Adrenal gland (tissue), 12 donors: ENCODE data around the gene C20orf144. TPM values are rescaled to one million over a fixed set of nuclear protein-coding genes. Genes with fewer than 3 reads are reported as not detected.

Experiments used
- DNase-seq, 7 donors: peaks; one replicate each; pipeline ENCODE4 v3.0.0-alpha.2; 2019 to 2020
- H3K27ac ChIP-seq, 5 donors: fragments of 200-600 bp; sonication (generic) in 4 of 5; 1 replicate in 3 of 5; 2 replicates in 2 of 5; pipeline versions ENCODE4 v1.5.1 to v1.8.0; 2016 to 2020; ENCODE audit warnings: mild to moderate bottlenecking in 1 of 5
- H3K27me3 ChIP-seq: fragments of 200-600 bp; 2 replicates; pipeline ENCODE4 v1.8.0; 2021
- H3K36me3 ChIP-seq, 2 donors: fragments of 200-600 bp; replicated peaks in 1 of 2; 1 replicate in 1 of 2; 2 replicates in 1 of 2; pipeline versions ENCODE4 v1.5.1 to v1.8.0; 2018 to 2022
- H3K4me1 ChIP-seq, 2 donors: fragments of 200-600 bp; replicated peaks in 1 of 2; 1 replicate in 1 of 2; 2 replicates in 1 of 2; pipeline versions ENCODE4 v1.5.1 to v1.8.0; 2018 to 2021
- H3K4me3 ChIP-seq, 4 donors: fragments of 200-600 bp; sonication (generic) in 3 of 4; one replicate each; pipeline ENCODE4 v1.5.1; 2016 to 2018
- H3K9me3 ChIP-seq, 3 donors: fragments of 200-600 bp; sonication (generic) in 1 of 3; replicated peaks in 1 of 3; 1 replicate in 2 of 3; 2 replicates in 1 of 3; pipeline versions ENCODE4 v1.5.1 to v1.8.0; 2016 to 2021
- CTCF ChIP-seq, 6 experiments: fragments of 450-650 bp in 4 of 6; fragments of 200-600 bp in 2 of 6; sonication (generic) in 1 of 6; IDR thresholded peaks; 1 replicate in 5 of 6; 2 replicates in 1 of 6; pipeline versions ENCODE4 v1.5.1 to v1.8.0; 2016 to 2021; ENCODE audit warnings: antibody characterized with exemption in 6 of 6, mild to moderate bottlenecking in 2 of 6, moderate library complexity in 1 of 6
- POLR2A ChIP-seq, 2 donors: fragments of 450-650 bp; IDR thresholded peaks; one replicate each; pipeline ENCODE4 v1.6.1; 2017; ENCODE audit warnings: antibody characterized with exemption in 2 of 2, mild to moderate bottlenecking in 2 of 2, moderate library complexity in 1 of 2
- WGBS, 4 donors: extraction: QIAGEN DNeasy Blood & Tissue Kit in 2 of 4; methylation state at CpG; one replicate each; pipeline versions ENCODE4 v1.1.5 to v1.1.7; 2013 to 2017; 5-methylcytosine and 5-hydroxymethylcytosine counted together
- intact Hi-C, 2 donors: fragments of 100-400 bp; cut with DNase I; formaldehyde crosslinking; loops; one replicate each; pipeline versions ENCODE4 v1.14.1 to v1.15.0; 2022 to 2023
- polyA plus RNA-seq, 3 donors: library from polyadenylated mRNA; stranded (reverse); fragments of 200-250 nt in 2 of 3; fragments of 350-450 nt in 1 of 3; fragmentation: Illumina TruSeq in 1 of 3; extraction: RNeasy Lipid Tissue Mini Kit (QIAGEN cat#74804) in 1 of 3; gene quantifications; one replicate each; pipeline ENCODE4 v1.2.3, GENCODE V29; 2013 to 2014
- total RNA-seq, 9 donors: library from RNA; depleted of rRNA in 4 of 9; stranded (reverse); fragments of >200 nt in 4 of 9; fragments of 120-200 nt in 1 of 9; fragmentation: NEBNext Ultra II Directional in 1 of 9; extraction: Animal tissue kit (Norgen Biotek cat#: 25700) in 1 of 9; gene quantifications; one replicate each; pipeline versions ENCODE4 v1.1.0 to v1.2.4, GENCODE V29; 2013 to 2023
- donor health status: healthy with polysubstance abuse.
- donor health status: Bipolar disorder and iron deficiency.
- donor health status: DM: yes; HTN: yes; CAD: no.
- donor health status: DM: no; HTN: no; CAD: no.
- donor health status: DM: no; HTN: no; CAD: no.
- donor health status: DM: yes; HTN: yes; CAD: no.

C20orf144 gene
- total and polyA plus RNA-seq, 12 donors: 0.06 to 0.32 (median 0.14) TPM; not detected in 7

GRCh38 chr20:33626190-33626589, 35.9 kb upstream of the C20orf144 start:
- 95 to 96% (median 96%) methylated on average over 4 of the region's 4 CpGs for WGBS, 4 donors
- Histone ChIP-seq H3K4me3 (no peak overlapping the region), H3K27me3 (no peaks in the 10 kb centered on the region), H3K27ac (no peak overlapping the region), H3K36me3 (peaks cover 0 to 27% of the 10 kb centered on the region in 2 donors), H3K9me3 (no peaks in the 10 kb centered on the region), H3K4me1 (no peaks in the 10 kb centered on the region)
- intact Hi-C loops: no loop called here
- no peak for DNase-seq
- TF ChIP-seq POLR2A (IDR thresholded peaks at IDR 0.05) (no peak), CTCF (IDR thresholded peaks at IDR 0.05) (no peak)

DNA sequence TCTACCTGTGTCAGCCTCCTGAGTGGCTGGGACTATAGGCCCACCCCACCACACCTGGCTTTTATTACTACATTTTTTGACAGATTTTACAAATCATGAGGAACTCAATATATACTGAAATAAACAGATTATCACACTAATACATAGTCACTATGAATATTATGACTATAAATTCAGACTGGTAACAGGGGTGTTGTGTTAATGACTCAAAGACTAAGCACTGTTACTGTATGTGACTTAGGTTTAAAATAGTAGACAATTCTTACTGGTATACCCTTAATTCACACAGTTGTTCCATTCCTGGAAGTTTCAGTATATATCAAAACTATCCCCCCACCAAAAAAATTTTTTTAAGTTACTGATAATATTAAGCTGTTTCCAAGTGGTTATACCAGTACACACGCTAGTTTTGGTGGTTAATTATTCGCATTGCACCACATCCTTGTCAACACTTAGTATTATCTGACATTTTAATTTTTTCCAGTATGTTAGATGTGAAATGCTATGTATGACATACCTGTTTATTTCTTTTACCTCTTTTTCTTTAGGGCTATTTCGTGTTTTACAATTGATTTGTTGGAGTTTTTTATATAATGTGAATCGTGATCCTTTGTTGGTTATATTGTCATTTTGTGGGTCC, 34.4 kb upstream of the C20orf144 start:
- peaks cover 0 to 27% of the 10 kb centered on the region in 2 donors for H3K36me3 ChIP-seq
- no peaks in the 10 kb centered on the region for H3K4me1 ChIP-seq
- H3K9me3 ChIP-seq: no peaks in the 10 kb centered on the region
- DNase-seq: no peak
- 96 to 98% (median 97%) methylated on average over 4 of the region's 4 CpGs for WGBS, 4 donors
- no peak overlapping the region for H3K27ac ChIP-seq
- H3K4me3 ChIP-seq: no peak overlapping the region
- intact Hi-C loops: no loop called here
- H3K27me3 ChIP-seq: no peaks in the 10 kb centered on the region
- TF ChIP-seq POLR2A (IDR thresholded peaks at IDR 0.05) (no peak), CTCF (IDR thresholded peaks at IDR 0.05) (no peak)

DNA sequence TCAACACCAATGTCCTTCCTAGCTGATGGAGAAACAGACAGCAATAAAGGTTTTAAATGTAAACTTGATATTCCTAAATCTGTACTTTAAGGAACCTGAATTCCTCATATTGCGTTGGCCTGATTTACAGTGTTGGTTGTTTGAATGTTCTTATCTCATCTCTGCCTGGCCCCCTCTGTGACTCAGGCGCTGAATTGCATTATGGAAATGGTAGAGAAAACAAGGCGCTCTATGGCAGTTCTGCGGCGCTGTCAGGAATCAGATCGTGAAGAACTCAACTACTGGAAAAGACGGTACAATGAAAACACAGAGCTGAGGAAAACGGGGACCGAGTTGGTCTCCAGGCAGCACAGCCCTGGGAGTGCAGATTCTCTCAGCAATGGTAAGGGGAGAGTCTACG, 32.6 kb upstream of the C20orf144 start:
- no peak overlapping the region for H3K27ac ChIP-seq
- peaks cover 0 to 25% of the 10 kb centered on the region in 2 donors for H3K36me3 ChIP-seq
- no peak for TF ChIP-seq CTCF (IDR thresholded peaks at IDR 0.05)
- TF ChIP-seq POLR2A (IDR thresholded peaks at IDR 0.05): no peak
- H3K4me3 ChIP-seq: no peak overlapping the region
- intact Hi-C loops: no loop called here
- H3K27me3 ChIP-seq: no peaks in the 10 kb centered on the region
- no peaks in the 10 kb centered on the region for H3K4me1 ChIP-seq
- WGBS, 4 donors: 93 to 97% (median 94%) methylated on average over 10 of the region's 10 CpGs
- DNase-seq: no peak
- no peaks in the 10 kb centered on the region for H3K9me3 ChIP-seq

DNA sequence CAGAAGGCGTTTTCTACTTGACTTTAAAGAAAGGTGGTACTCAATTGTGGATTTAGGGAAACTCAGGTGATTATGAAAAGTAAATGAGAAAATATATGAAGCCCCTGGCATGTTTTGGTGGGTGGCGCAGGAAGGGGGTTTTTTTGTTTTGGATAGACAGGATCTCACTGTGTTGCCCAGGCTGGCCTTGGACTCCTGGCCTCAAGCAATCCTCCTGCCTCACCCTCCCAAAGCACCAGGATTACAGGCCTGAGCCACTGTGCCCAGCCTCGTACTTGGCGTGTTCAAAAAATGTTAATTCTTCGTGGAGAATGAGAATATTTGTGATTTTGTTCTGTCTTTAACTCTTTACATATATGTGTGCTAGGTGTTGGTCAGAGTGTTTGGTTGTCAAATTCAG, 32.1 kb upstream of the C20orf144 start:
- no peaks in the 10 kb centered on the region for H3K9me3 ChIP-seq
- no peak overlapping the region for H3K27ac ChIP-seq
- WGBS, 4 donors: 85 to 96% (median 93%) methylated on average over 5 of the region's 5 CpGs
- no peaks in the 10 kb centered on the region for H3K27me3 ChIP-seq
- intact Hi-C loops: no loop called here
- no peak for TF ChIP-seq CTCF (IDR thresholded peaks at IDR 0.05)
- TF ChIP-seq POLR2A (IDR thresholded peaks at IDR 0.05): no peak
- H3K4me3 ChIP-seq: no peak overlapping the region
- peaks cover 0 to 21% of the 10 kb centered on the region in 2 donors for H3K36me3 ChIP-seq
- DNase-seq: no peak
- no peaks in the 10 kb centered on the region for H3K4me1 ChIP-seq
